Neural progenitor cell (in vitro differentiated cells): Measurements from ENCODE around the gene MAK.
A peak's percentile ranks its signal among the peaks of the same experiment; 100 is the strongest.

Source experiments
- CTCF ChIP-seq: fragments of 200-600 bp; sonication (generic); IDR thresholded peaks from 2 replicates; pipeline ENCODE4 v1.5.1; 2017; ENCODE audit warnings: antibody characterized with exemption, mild to moderate bottlenecking
- EZH2 ChIP-seq: fragments of 200-600 bp; sonication (generic); IDR thresholded peaks from 2 replicates; pipeline ENCODE4 v1.6.1; 2017; ENCODE audit warnings: antibody characterized with exemption, mild to moderate bottlenecking, moderate library complexity
- EZH2phosphoT487 ChIP-seq: fragments of 200-600 bp; sonication (generic); IDR thresholded peaks from 2 replicates; pipeline ENCODE4 v1.6.1; 2017; ENCODE audit warnings: antibody characterized with exemption

- TF ChIP-seq CTCF: peak; percentile 73
- no peak for TF ChIP-seq EZH2
- TF ChIP-seq EZH2phosphoT487: no peak
Measured at GRCh38 chr6:10886691-10887502, 48.6 kb upstream of the MAK start, which contains the start of gene SYCP2L.
